Stimulated activated memory B cell treated with anti-CD40 and anti-IgM and Interleukin-4, amounts not matched to agents 10 μg/mL and 1 μg/mL and 100 μg/mL, for 72 hours (primary cell): Measurements from ENCODE around the gene SGTA.

Source experiments
- ATAC-seq: fragments of 150-1000 bp; cut with Tn5 transposase; 2 replicates; pipeline ENCODE4 v1.10.0; 2021
- H3K27ac Mint-ChIP-seq: one replicate; pipeline ENCODE4 v1.8.0; 2022; ENCODE audit warnings: mild to moderate bottlenecking, mixed read lengths
- H3K27me3 Mint-ChIP-seq: one replicate; pipeline ENCODE4 v1.8.0; 2022; ENCODE audit warnings: mixed read lengths
- H3K36me3 Mint-ChIP-seq: one replicate; pipeline ENCODE4 v1.8.0; 2022; ENCODE audit warnings: mixed read lengths
- H3K4me1 Mint-ChIP-seq: one replicate; pipeline ENCODE4 v1.8.0; 2022; ENCODE audit warnings: mixed read lengths
- H3K4me3 Mint-ChIP-seq: one replicate; pipeline ENCODE4 v1.8.0; 2022; ENCODE audit warnings: mild to moderate bottlenecking, moderate library complexity, mixed read lengths
- H3K9me3 Mint-ChIP-seq: one replicate; pipeline ENCODE4 v1.8.0; 2022; ENCODE audit warnings: mixed read lengths

The SGTA gene

DNA sequence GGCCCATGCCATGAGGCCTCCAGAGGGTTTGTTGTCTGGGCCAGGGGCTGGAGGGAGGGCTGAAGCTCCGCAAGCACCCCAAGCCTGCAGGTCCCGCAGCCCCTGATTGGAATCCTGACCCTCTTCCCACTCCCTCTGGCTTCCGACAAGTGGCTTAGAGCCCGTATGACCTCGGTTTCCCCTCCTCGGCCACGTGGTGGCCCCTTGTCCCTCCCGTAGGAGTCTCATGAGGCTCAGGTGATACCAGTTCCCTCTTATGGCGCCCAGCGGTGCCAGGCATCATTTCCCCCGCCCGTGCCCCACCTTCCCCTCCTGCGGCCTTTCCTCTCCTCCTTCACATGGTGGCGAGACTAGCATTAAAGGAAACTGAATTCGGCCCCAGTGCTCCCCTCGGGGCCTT is 8.4 kb upstream of the SGTA start:
- H3K9me3 Mint-ChIP-seq = no peaks in the 10 kb centered on the region
- H3K4me1 Mint-ChIP-seq = peaks cover 52% of the 10 kb centered on the region
- no peak overlapping the region for H3K4me3 Mint-ChIP-seq
- H3K36me3 Mint-ChIP-seq = peaks cover 71% of the 10 kb centered on the region
- no peaks in the 10 kb centered on the region for H3K27me3 Mint-ChIP-seq
- H3K27ac Mint-ChIP-seq = peak overlapping the region; percentile 95
- ATAC-seq = no peak

DNA sequence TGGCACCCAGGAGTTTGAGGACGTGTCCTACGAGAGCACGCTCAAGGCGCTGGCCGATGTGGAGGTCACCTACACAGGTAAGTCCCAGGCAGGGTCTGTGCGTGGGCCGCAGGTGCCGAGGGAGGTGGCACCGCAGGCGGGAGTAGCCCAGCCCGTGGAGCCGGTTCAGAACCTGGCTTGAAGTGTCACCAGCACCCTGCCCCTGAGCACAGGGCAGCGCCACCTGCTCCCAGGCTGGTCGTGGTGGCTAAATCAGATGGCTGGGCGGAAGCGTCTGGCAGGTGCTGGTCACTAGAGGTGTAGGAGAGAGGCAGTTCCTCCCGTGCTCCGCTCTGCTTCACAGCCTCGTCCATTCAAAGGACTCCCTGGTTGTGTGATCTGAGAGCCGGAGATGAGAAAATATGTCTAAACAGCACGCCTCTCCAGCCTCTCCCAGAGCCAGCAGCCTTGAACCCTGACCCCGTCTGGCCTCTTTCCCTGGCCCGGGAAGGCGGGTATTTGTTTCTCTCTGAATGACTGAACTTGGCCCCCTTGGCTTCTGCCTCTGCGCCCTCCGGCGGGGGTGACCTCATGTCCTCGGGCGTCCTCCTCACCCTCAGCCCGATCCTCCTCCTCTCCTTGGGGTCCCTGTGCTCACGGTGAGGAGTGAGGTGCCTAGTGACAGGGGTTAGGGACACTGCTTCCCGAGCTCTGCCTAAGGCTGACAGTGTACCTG is 7.6 kb upstream of the SGTA start:
- no peak for ATAC-seq
- H3K4me1 Mint-ChIP-seq = peaks cover 59% of the 10 kb centered on the region
- H3K9me3 Mint-ChIP-seq = no peaks in the 10 kb centered on the region
- peaks cover 63% of the 10 kb centered on the region for H3K36me3 Mint-ChIP-seq
- H3K4me3 Mint-ChIP-seq = no peak overlapping the region
- no peaks in the 10 kb centered on the region for H3K27me3 Mint-ChIP-seq
- peak overlapping the region; percentile 95 for H3K27ac Mint-ChIP-seq

DNA sequence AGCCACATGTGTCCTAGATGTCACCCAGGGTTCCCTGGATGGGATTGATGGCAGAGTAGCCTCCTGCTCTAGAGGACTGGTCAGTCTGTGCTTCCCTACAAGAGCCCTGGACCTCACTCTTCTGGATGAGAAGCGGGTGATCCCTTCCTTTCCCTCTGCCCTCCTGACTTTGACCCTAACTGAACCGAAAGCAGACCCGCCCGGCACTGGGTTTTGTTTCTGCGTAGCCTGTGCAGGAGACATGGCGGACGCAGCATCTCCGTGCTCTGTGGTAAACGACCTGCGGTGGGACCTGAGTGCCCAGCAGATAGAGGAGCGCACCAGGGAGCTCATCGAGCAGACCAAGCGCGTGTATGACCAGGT is 7.1 kb upstream of the SGTA start:
- Mint-ChIP-seq H3K36me3 (peaks cover 58% of the 10 kb centered on the region), H3K9me3 (no peaks in the 10 kb centered on the region), H3K4me3 (peak overlapping the region; percentile 61), H3K4me1 (peaks cover 62% of the 10 kb centered on the region), H3K27ac (peak overlapping the region; percentile 95), H3K27me3 (no peaks in the 10 kb centered on the region)
- no peak for ATAC-seq

DNA sequence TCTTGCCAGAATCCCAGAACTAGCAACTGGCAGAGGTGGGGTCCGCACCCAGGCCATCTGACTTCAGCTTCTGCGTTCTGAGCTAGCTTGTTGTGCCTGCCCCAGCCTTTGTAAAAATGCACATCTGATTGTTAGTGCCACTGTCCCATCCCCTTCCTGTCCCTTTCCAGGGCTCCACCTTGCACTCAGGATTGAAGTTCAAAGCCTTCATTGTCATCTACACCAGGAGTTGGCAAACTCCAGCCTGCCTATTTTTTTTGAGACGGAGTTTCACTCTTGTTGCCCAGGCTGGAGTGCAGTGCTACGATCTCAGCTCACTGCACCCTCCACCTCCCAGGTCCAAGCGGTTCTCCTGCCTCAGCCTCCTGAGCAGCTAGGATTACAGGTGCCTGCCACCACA is 5.2 kb upstream of the SGTA start:
- H3K9me3 Mint-ChIP-seq = no peaks in the 10 kb centered on the region
- peaks cover 71% of the 10 kb centered on the region for H3K4me1 Mint-ChIP-seq
- no peaks in the 10 kb centered on the region for H3K27me3 Mint-ChIP-seq
- H3K36me3 Mint-ChIP-seq = peaks cover 44% of the 10 kb centered on the region
- peak overlapping the region; percentile 31 for H3K4me3 Mint-ChIP-seq
- no peak for ATAC-seq
- peak overlapping the region; percentile 95 for H3K27ac Mint-ChIP-seq

DNA sequence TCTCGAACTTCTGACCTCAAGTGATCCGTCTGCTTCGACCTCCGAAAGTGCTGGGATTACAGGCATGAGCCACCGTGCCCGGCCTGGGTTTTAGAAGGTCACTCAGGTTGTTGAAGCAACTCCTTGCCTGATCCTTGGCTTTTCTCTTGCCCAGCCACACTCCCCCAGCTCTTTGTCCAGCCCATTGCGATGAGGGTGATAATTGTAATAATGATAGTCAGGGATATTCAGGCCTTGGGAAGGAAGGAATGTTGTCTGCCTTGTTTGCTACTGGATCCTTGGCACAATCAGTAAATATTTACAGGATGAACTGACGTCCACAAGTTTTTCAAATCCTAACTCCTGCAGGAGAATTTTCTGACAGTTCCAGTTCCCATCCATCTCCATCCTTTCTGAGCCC is 4.0 kb upstream of the SGTA start:
- no peaks in the 10 kb centered on the region for H3K27me3 Mint-ChIP-seq
- no peak for ATAC-seq
- H3K4me3 Mint-ChIP-seq = peak overlapping the region; percentile 23
- peaks cover 36% of the 10 kb centered on the region for H3K36me3 Mint-ChIP-seq
- H3K9me3 Mint-ChIP-seq = no peaks in the 10 kb centered on the region
- no peak overlapping the region for H3K27ac Mint-ChIP-seq
- H3K4me1 Mint-ChIP-seq = peaks cover 76% of the 10 kb centered on the region

DNA sequence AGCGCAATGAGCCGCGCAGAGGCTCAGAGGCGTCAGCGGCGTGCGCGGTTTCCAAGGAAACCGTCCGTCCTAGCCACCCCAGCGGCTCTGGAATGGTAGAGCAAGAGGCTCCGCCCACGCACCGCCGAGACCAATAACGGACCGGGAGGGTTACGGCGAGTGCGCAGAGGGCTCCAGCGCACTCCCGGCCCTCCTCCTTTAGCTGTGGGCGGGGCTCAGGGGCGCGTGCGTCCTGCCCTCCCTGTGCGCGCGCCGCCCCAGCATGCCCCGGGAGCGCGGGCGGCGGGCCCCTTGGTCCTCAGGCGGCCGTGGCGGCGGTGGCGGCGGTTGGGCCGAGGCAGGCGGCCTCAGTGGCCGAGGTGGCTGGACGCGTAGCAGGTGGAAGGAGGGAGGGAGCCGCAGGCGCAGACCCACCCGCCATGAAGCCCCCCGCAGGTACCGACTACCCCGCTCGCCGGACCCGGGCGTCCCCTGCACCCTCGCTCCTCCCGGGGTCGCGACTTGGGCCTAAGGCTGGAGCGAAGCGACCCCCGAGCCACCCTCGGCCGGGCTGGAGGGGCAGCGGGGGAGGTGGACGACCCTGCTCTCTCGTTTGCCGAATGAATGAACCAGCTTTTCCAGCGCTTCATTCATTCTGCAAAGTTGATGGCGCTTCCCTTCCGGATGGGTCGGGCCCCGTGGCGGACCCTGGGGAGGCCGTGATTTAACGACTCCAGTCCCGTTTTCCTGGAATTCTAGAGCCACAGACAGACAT is 2.3 kb upstream of the SGTA start, which contains the start of gene THOP1:
THOP1 (plus strand) TSS at position 260 of the 754 bp plus-strand sequence; CDS start at position 420, 160 bp downstream.
- Mint-ChIP-seq H3K4me1 (peaks cover 81% of the 10 kb centered on the region), H3K27ac (peak within 1 kb of the TSS; percentile 74), H3K4me3 (peak within 1 kb of the TSS; percentile 92), H3K27me3 (no peaks in the 10 kb centered on the region), H3K36me3 (peaks cover 20% of the 10 kb centered on the region), H3K9me3 (no peaks in the 10 kb centered on the region)
- peak; percentile 88 for ATAC-seq

DNA sequence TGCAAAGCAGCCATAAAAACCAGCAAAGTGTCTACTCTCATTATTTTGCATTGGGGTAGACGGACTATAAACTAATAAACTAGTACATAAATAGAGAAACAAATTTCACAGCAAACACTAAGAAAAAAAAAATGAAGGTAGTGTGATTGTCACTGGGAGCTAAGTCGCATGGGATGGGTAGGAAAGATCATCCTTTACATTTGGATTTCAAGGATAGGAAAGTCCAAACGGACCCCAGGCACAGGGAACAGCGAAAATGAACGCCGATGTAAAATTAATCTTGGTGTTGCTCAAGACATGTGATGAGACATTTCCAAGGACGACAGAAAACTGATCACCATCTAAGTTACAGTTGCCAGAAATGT is 690 bp upstream of the SGTA start:
- Mint-ChIP-seq H3K27ac (peak overlapping the region; percentile 91), H3K36me3 (peaks cover 15% of the 10 kb centered on the region), H3K27me3 (no peaks in the 10 kb centered on the region), H3K9me3 (no peaks in the 10 kb centered on the region), H3K4me3 (peak overlapping the region; percentile 86), H3K4me1 (peaks cover 74% of the 10 kb centered on the region)
- no peak for ATAC-seq

DNA sequence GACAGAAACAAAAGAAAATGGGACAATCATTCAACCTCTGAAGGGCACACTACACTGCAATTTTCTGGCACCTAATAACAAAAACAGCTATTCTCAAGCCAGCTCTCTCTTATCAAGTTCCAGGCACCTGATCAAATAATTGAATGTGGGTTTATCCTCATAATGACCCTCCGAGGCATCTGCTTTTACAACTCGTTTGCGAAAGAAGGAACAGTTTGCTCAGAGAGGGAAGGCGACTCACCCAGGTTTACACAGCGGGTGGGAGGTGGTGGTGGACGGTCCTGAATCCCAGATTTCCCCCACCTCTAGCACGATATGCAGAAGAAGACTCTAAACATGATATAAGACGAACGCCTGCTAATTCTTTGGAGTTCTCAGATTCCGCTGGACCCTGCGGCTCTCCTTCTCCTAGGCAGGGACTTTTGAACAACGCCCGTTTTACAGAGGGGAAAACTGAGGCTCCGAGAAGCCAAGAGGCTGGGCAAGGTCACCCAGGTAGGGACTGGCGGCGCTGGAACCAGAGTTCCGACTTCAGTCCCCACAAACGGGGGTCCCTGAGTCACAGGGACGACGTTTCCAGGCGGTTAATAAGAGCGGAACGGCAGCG is 641 bp downstream of the SGTA start:
- Mint-ChIP-seq H3K4me1 (peaks cover 69% of the 10 kb centered on the region), H3K36me3 (peaks cover 7% of the 10 kb centered on the region), H3K4me3 (peak overlapping the region; percentile 86), H3K9me3 (no peaks in the 10 kb centered on the region), H3K27me3 (no peaks in the 10 kb centered on the region), H3K27ac (peak overlapping the region; percentile 91)
- ATAC-seq = no peak

DNA sequence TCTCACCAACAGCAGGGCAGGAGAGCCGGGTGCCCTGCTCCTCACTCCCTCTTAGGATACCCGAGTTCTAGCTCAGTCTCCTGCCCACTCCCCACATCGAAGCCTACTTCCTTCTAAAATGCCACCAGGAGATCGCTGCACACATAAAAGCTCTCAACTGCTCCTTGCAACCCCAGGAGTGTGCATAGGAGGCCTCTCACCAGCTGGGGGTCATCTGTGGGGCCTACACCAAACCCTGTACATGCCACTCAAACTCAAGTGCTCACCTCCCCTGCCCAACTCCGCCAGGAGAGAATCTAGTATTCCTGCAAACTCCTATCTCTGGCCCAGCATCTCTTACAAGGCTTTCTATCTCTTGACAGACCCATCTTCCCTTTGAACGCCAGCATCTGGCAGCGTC is 2.8 kb downstream of the SGTA start:
- no peak overlapping the region for H3K4me3 Mint-ChIP-seq
- no peaks in the 10 kb centered on the region for H3K27me3 Mint-ChIP-seq
- no peak overlapping the region for H3K27ac Mint-ChIP-seq
- no peak for ATAC-seq
- no peaks in the 10 kb centered on the region for H3K9me3 Mint-ChIP-seq
- peaks cover 67% of the 10 kb centered on the region for H3K4me1 Mint-ChIP-seq
- peaks cover 19% of the 10 kb centered on the region for H3K36me3 Mint-ChIP-seq

DNA sequence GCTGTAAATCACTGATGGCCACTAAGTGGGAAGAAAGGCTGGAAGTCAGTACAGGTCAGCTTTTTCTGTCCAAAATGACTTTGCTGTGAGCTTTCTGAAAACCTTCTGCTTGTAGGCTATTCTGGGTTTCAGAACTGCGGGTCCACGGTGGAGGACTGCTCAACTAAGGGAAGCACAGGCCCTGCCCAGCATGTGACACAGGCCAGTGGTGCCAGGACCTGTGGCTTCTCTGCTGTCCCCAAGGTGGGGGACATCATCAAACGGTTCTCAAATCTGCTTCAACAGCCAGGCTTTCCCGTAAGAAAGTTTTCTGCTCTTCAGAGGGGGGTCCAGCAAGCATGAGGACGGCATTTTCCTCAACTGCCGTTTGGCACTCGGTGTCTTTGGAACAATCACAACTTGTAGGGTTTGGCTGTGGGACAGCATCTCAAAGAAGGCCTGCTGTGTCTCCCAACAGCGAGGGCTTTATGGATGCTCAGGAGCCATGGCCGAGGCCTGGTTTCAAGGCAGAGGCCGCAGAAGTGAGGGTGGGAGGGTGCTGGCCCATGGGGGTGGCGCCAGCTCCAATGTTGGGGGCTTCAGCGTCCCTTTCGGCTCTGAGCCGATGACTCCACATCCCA is 3.8 kb downstream of the SGTA start:
- ATAC-seq = no peak
- H3K27me3 Mint-ChIP-seq = no peaks in the 10 kb centered on the region
- H3K4me3 Mint-ChIP-seq = no peak overlapping the region
- peaks cover 26% of the 10 kb centered on the region for H3K36me3 Mint-ChIP-seq
- H3K4me1 Mint-ChIP-seq = peaks cover 76% of the 10 kb centered on the region
- no peaks in the 10 kb centered on the region for H3K9me3 Mint-ChIP-seq
- H3K27ac Mint-ChIP-seq = no peak overlapping the region

DNA sequence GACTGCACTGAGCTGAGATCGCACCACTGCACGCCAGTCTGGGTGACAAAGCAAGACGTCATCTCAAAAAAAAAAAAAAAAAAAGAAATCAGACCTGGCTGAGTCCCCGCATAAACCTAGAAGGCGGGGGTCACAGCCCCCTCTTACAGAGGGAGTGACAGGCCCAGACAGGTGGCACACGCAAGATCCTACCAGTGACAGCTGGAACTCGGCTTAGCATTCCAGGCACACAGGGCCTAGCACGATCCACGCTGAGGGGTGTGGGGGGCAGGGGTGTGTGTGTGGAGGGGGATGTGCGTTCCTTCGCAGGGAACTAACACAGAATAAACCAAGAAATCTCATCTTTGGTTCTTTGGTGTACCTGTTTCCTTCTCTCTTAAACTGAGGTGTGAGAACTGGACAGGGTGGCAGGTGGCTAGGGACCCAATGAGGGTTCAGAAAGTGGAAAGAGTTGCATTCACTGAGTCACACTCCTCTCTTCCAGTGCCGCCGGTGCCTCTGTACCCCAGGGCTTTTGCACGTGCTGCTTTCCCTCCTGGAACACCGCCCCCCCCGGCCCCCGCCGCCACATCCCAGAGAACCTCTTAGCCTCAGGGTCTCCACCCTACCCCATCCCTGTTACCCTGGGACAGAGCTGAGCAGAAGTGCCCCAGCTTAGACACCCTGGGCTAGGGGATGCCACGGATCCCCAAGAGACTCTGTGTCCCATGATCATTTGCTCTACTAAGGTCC is 5.0 kb downstream of the SGTA start:
- Mint-ChIP-seq H3K4me3 (no peak overlapping the region), H3K36me3 (peaks cover 27% of the 10 kb centered on the region), H3K4me1 (peaks cover 70% of the 10 kb centered on the region), H3K27ac (no peak overlapping the region), H3K9me3 (no peaks in the 10 kb centered on the region), H3K27me3 (no peaks in the 10 kb centered on the region)
- no peak for ATAC-seq

DNA sequence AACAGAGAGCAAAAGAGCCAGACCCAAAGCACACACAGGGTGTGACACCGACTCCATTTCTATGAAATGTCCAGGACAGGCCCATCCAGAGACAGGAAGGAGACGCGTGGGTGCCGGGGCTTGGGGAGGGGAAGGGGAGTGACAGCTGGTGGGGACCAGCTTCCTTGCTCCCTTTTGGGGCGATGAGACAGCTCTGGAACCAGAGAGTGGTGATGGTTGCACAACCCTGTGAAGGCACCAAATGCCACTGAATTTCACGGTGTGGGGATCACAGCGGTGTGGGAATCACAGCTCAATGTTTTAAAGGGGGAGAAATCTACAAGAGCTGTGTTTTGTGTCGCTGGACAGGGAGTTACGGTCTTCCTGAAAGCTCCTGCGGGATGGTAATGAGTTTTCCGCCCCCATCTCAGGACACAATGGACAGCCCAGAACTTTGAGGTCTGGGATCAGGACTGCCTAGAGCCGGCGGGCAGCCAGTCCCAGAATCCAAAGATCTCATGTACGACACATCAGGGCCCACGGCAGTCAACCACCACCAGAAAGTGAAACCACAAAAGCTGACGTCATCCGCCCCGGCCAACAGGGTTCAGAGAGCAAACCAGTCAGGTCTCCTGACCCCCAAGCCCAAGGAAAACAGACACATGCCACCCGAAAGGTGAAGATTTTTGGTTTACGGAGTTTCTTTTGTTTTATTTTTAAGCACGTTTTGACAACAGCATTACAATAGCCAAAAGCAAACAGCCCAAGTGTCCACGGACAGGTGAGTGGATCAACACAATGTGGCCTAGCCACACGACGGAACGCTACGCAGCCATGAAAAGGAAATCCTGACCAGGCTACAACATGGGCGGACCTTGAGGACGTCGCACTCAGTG is 7.3 kb downstream of the SGTA start:
- Mint-ChIP-seq H3K36me3 (peaks cover 27% of the 10 kb centered on the region), H3K9me3 (no peaks in the 10 kb centered on the region), H3K27me3 (no peaks in the 10 kb centered on the region), H3K4me1 (peaks cover 56% of the 10 kb centered on the region), H3K27ac (peak overlapping the region; percentile 91), H3K4me3 (peak overlapping the region; percentile 80)
- ATAC-seq = peak; percentile 65

DNA sequence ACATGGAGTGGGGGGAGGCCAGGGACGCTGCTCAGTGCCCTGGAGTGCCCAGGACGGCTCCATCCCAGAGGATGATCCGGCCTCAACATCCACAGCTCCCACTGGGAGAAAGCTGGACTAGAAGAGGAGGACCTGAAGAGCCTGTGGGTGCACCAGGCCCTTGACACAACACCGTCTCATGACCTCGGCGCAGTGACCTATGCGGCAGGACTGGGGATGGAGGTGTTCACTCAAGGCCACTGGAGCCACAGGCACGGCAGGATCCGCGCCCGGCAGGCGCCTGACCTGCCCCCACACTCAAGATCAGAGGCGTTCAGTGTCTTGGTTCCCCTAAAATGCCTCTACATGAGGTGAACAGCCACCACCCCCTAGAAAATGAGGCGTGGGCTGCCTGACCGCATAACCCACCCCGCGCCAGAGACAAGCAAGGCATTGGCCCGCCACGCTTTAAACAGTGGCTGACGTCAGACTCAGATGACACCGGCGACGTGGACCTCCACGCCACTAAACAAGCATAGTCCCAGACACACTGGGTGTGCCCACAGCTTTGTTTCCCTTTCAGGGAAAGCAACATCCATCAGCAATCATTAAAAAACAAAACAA is 8.0 kb downstream of the SGTA start:
- Mint-ChIP-seq H3K9me3 (no peaks in the 10 kb centered on the region), H3K4me1 (peaks cover 49% of the 10 kb centered on the region), H3K4me3 (peak overlapping the region; percentile 80), H3K27ac (peak overlapping the region; percentile 91), H3K27me3 (no peaks in the 10 kb centered on the region), H3K36me3 (peaks cover 27% of the 10 kb centered on the region)
- ATAC-seq = no peak
